Caco-2 (cell line): ENCODE measurements around the gene ABCC10. TPM values are rescaled to one million over a fixed set of nuclear protein-coding genes. Genes with fewer than 3 reads are reported as not detected.
"Not testable (repeated sequence)": the region's sequence is repeated elsewhere in the genome, so short reads cannot be mapped to it uniquely, and the experiment has no call there.

ENCODE experiments used
- BruUV-seq: library from RNA; stranded (reverse); fragments of 400-500 nt; replicated peaks from 2 replicates; lab custom pipeline; 2021; lab: Mats Ljungman, UMichigan
- CTCF ChIA-PET: fragments of 300-600 bp; sonication (Branson Sonifier 250); formaldehyde crosslinking; loops from one replicate; lab custom pipeline; 2022; ENCODE audit warnings: antibody characterized with exemption; lab: Charles Lee
- POLR2A ChIA-PET: fragments of 300-600 bp; sonication (Branson Sonifier 250); formaldehyde crosslinking; loops from one replicate; lab custom pipeline; 2022; ENCODE audit warnings: antibody characterized with exemption; lab: Charles Lee
- DNase-seq, 2 experiments: peaks; one replicate each; pipeline versions ENCODE4 v3.0.0 to v3.0.0-alpha.2; 2020 to 2022
- H3K27me3 ChIP-seq: replicated peaks from 2 replicates; pipeline ENCODE4 v1.6.0; 2011; ENCODE audit warnings: low read length; ENCODE audit not compliant: control insufficient read depth, insufficient read depth
- H3K36me3 ChIP-seq: 2 replicates; pipeline ENCODE4 v1.5.1; 2011; ENCODE audit warnings: low read length; ENCODE audit not compliant: control insufficient read depth, insufficient read depth
- H3K4me1 ChIP-seq: fragments of 250-450 bp; sonication (Bioruptor Pico); 2 replicates; pipeline ENCODE4 v1.5.1; 2020; ENCODE audit warnings: mild to moderate bottlenecking
- H3K4me3 ChIP-seq: 2 replicates; pipeline ENCODE4 v1.5.1; 2011; ENCODE audit warnings: low read depth, mild to moderate bottlenecking, control low read depth, low read length
- H3K9me3 ChIP-seq: fragments of 250-450 bp; sonication (Bioruptor Pico); 2 replicates; pipeline ENCODE4 v1.5.1; 2020; ENCODE audit warnings: mild to moderate bottlenecking, moderate library complexity
- H3K27ac Mint-ChIP-seq: one replicate; pipeline ENCODE4 v1.8.0; 2022; ENCODE audit warnings: mixed read lengths; ENCODE audit not compliant: unreplicated experiment
- H3K27me3 Mint-ChIP-seq: one replicate; pipeline ENCODE4 v1.8.0; 2022; ENCODE audit warnings: mixed read lengths; ENCODE audit not compliant: insufficient read depth, unreplicated experiment
- H3K36me3 Mint-ChIP-seq: one replicate; pipeline ENCODE4 v1.8.0; 2022; ENCODE audit warnings: mild to moderate bottlenecking, mixed read lengths; ENCODE audit not compliant: insufficient read depth, unreplicated experiment
- H3K4me1 Mint-ChIP-seq: one replicate; pipeline ENCODE4 v1.8.0; 2022; ENCODE audit warnings: low read depth, mixed read lengths; ENCODE audit not compliant: unreplicated experiment
- H3K4me3 Mint-ChIP-seq: one replicate; pipeline ENCODE4 v1.8.0; 2022; ENCODE audit warnings: mild to moderate bottlenecking, moderate library complexity, mixed read lengths; ENCODE audit not compliant: unreplicated experiment
- H3K9me3 Mint-ChIP-seq: one replicate; pipeline ENCODE4 v1.8.0; 2022; ENCODE audit warnings: mixed read lengths; ENCODE audit not compliant: unreplicated experiment
- CTCF ChIP-seq, 2 experiments: fragments of 200-600 bp in 1 of 2; IDR thresholded peaks; 1 replicate in 1 of 2; 2 replicates in 1 of 2; pipeline versions ENCODE4 v1.5.1 to v1.8.0; 2011 to 2022; ENCODE audit warnings: antibody characterized with exemption in 1 of 2, control low read depth in 1 of 2, inconsistent platforms in 1 of 2, low read depth in 1 of 2, low read length in 1 of 2, mild to moderate bottlenecking in 1 of 2, moderate library complexity in 1 of 2; ENCODE audit not compliant: insufficient read depth in 1 of 2, severe bottlenecking in 1 of 2, unreplicated experiment in 1 of 2
- intact Hi-C: fragments of 100-400 bp; cut with micrococcal nuclease; formaldehyde crosslinking; loops from one replicate; pipeline ENCODE4 v1.10.0; 2022; ENCODE audit not compliant: unreplicated experiment
- total RNA-seq: library from RNA; stranded (reverse); gene quantifications from 2 replicates; pipeline ENCODE4 v1.2.3, GENCODE V29; 2022

Gene ABCC10
- total RNA-seq, 1 experiment from 2014 or later, result 40.1 TPM

- BruUV-seq, result no TSS peak
- Histone ChIP-seq H3K9me3 (no peaks in the 10 kb centered on the region), H3K27me3 (no peaks in the 10 kb centered on the region), H3K36me3 (no peaks in the 10 kb centered on the region), H3K4me1 (no peaks in the 10 kb centered on the region), H3K4me3 (no peak overlapping the region)
- no peaks in the 10 kb centered on the region for H3K9me3 Mint-ChIP-seq
- no peak for DNase-seq
- H3K27ac Mint-ChIP-seq, result no peak overlapping the region
- POLR2A ChIA-PET, result interaction anchor here (0.6 kb wide), 1 partner anchor 64 kb away, joined by 6 read pairs; no protein-coding TSS in a partner anchor
- intact Hi-C loops, result no loop called here
- CTCF ChIA-PET, result interaction anchor here (0.7 kb wide), 1 partner anchor 74 kb away, joined by 3 read pairs; no protein-coding TSS in a partner anchor
- no peaks in the 10 kb centered on the region for H3K36me3 Mint-ChIP-seq
- H3K27me3 Mint-ChIP-seq, result peaks cover 3% of the 10 kb centered on the region
- H3K4me3 Mint-ChIP-seq, result no peak overlapping the region
- H3K4me1 Mint-ChIP-seq, result no peaks in the 10 kb centered on the region
- TF ChIP-seq CTCF (IDR thresholded peaks at IDR 0.05; ENCODE audit: insufficient read depth in 1 of 2, low read depth in 1 of 2, low read length in 1 of 2, severe bottlenecking in 1 of 2, unreplicated experiment in 1 of 2), result no peak
Measured at GRCh38 chr6:43383021-43383667, 44.2 kb upstream of the ABCC10 start.

- TF ChIP-seq CTCF (IDR thresholded peaks at IDR 0.05; ENCODE audit: insufficient read depth in 1 of 2, low read depth in 1 of 2, low read length in 1 of 2, severe bottlenecking in 1 of 2, unreplicated experiment in 1 of 2), result peak; percentile 15 to 54
- no peaks in the 10 kb centered on the region for H3K36me3 Mint-ChIP-seq
- H3K27me3 Mint-ChIP-seq, result no peaks in the 10 kb centered on the region
- H3K4me1 Mint-ChIP-seq, result peaks cover 18% of the 10 kb centered on the region
- ChIA-PET POLR2A (no interaction called here), CTCF (interaction anchor here (1.0 to 1.4 kb wide), 5 partner anchors 8 to 120 kb away, joined by 3 to 20 read pairs (median 7); partner anchors contain the start of gene ZNF318)
- DNase-seq, result no peak
- no peaks in the 10 kb centered on the region for H3K27me3 ChIP-seq
- no peak overlapping the region for H3K27ac Mint-ChIP-seq
- no peaks in the 10 kb centered on the region for H3K9me3 Mint-ChIP-seq
- H3K4me3 Mint-ChIP-seq, result no peak overlapping the region
- intact Hi-C loops, result loop anchor here (1.0 to 2.0 kb wide), 2 partner anchors 68 to 120 kb away; partner anchors contain the start of gene DLK2
- no peaks in the 10 kb centered on the region for H3K9me3 ChIP-seq
- peaks cover 23% of the 10 kb centered on the region for H3K4me1 ChIP-seq
- no TSS peak for BruUV-seq
- no peaks in the 10 kb centered on the region for H3K36me3 ChIP-seq
- H3K4me3 ChIP-seq, result no peak overlapping the region
Measured at GRCh38 chr6:43386492-43386891, 40.8 kb upstream of the ABCC10 start.

DNA sequence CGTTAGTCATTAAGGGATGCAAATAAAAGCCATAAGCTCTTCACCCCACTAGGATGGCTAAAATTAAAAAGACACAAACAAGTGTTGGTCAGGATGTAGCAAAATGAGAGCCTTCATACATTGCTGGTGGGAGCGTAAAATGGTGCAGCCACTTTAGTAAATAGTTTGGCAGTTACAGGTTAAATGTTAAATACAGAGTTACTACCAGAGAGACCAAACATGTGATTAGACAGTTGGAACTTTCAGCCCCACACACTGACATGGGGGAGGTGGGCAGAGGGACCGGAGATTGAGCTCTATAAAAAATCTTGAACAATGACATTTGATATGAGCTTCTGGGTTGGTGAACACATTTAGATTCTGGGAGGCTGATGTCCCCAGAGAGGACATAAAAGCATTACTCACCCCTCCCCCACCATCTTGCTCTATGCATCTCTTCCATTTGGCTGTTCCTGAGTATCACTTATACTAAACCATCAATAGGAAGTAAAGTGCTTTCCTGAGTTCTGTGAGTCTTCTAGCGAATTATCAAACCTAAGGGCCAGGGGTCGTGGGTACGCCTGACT, 37.5 kb upstream of the ABCC10 start:
- no peaks in the 10 kb centered on the region for H3K27me3 Mint-ChIP-seq
- ChIA-PET CTCF (interaction anchor here (1.1 to 2.1 kb wide), 3 partner anchors 68 to 117 kb away, joined by 5 to 10 read pairs (median 6); no protein-coding TSS in a partner anchor), POLR2A (no interaction called here)
- Histone ChIP-seq H3K36me3 (no peaks in the 10 kb centered on the region), H3K27me3 (no peaks in the 10 kb centered on the region), H3K9me3 (no peaks in the 10 kb centered on the region), H3K4me1 (peaks cover 42% of the 10 kb centered on the region), H3K4me3 (no peak overlapping the region)
- no TSS peak for BruUV-seq
- no peak for DNase-seq
- intact Hi-C loops, result loop anchor here (5.0 kb wide), 1 partner anchor 37 kb away; the partner anchor contains the start of gene ABCC10
- H3K4me1 Mint-ChIP-seq, result peaks cover 44% of the 10 kb centered on the region
- no peak overlapping the region for H3K27ac Mint-ChIP-seq
- H3K9me3 Mint-ChIP-seq, result no peaks in the 10 kb centered on the region
- no peak overlapping the region for H3K4me3 Mint-ChIP-seq
- H3K36me3 Mint-ChIP-seq, result no peaks in the 10 kb centered on the region
- TF ChIP-seq CTCF (IDR thresholded peaks at IDR 0.05; ENCODE audit: insufficient read depth in 1 of 2, low read depth in 1 of 2, low read length in 1 of 2, severe bottlenecking in 1 of 2, unreplicated experiment in 1 of 2), result no peak

DNA sequence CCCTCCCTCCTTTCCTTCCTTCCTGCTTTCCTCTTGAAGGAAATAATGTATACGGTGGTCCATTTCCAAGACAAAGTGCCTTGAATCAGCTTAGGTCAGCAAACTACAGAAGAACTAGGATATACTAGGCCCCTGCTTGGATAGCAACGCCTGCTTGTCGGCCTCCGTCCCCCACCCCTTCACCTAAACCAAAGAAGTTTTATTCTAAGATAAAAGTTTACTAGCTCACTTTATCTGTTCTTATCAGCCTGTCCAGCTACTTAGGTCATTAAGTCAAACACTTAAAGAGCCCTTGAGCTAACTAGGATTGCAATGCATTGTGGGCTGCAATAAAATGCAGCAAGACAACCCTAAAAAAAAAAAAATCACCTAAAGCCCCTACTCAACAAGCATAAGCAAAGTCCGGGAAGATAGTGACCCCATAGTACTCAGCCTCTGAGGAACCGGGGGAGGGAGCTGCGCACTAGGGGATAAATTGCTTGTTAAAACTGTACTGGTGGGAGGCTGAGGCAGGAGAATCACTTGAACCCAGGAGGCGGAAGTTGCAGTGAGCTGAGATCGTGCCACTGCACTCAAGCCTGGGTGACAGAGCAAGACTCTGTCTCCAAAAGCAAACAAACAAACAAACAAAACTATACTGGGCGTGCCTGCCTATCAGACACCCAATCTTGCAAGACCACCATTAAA, 36.4 kb upstream of the ABCC10 start:
- H3K9me3 ChIP-seq, H3K4me3 ChIP-seq, BruUV-seq, H3K36me3 Mint-ChIP-seq, H3K27me3 Mint-ChIP-seq, H3K9me3 Mint-ChIP-seq, H3K27me3 ChIP-seq, H3K36me3 ChIP-seq: not testable (repeated sequence)
- CTCF ChIA-PET, result interaction anchor here (0.6 to 2.1 kb wide), 10 partner anchors 9 to 127 kb away, joined by 3 to 10 read pairs (median 5); partner anchors contain the start of gene ZNF318
- intact Hi-C loops, result loop anchor here (5.0 kb wide), 1 partner anchor 36 kb away; the partner anchor contains the start of gene ABCC10
- H3K4me1 ChIP-seq, result peaks cover 43% of the 10 kb centered on the region
- Mint-ChIP-seq H3K27ac (peak overlapping the region; percentile 72), H3K4me1 (peaks cover 53% of the 10 kb centered on the region), H3K4me3 (peak overlapping the region; percentile 26)
- peak; percentile 32 to 49 for DNase-seq
- POLR2A ChIA-PET, result interaction anchor here (0.9 to 1.2 kb wide), 2 partner anchors 36 to 87 kb away, joined by 4 to 12 read pairs; partner anchors contain the start of genes ABCC10 and TJAP1
